ENCODE measurements around the gene RBM12.

The RBM12 gene

DNA sequence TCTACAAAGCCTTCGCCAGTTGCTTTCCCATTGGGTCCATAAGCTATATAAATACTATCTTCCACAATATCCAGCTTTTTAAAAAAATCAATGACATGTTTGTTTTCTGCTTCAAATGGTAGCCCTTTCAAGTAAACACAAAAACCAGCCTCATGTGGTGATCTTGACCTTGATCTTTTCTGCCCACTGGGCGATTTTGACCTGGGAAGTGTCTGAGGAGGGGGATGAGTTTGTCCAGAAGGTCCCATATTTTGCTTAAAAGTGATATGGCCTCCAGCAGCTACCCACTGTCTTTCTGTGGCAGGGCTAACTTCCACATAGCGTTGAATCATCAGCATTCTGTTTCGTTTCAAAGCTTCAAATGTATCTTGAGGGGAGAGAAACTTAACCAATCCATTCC is 10.8 kb downstream of the RBM12 start:
- no peak for DNase-seq (ENCODE audit: low read depth, low spot score)
- H3K36me3 ChIP-seq (ENCODE audit: control insufficient read depth, insufficient read depth, low read length), result peaks cover 19% of the 10 kb centered on the region

GRCh38 chr20:35653430-35653734 is 11.3 kb downstream of the RBM12 start:
- no CpG with 5 or more reads among the region's 3 CpGs for WGBS (ENCODE audit: insufficient coverage, insufficient read length)
- Histone ChIP-seq H3K36me3 (ENCODE audit: control insufficient read depth, insufficient read depth, low read length) (peaks cover 19% of the 10 kb centered on the region), H3K4me3 (ENCODE audit: low read length) (no peak overlapping the region), H3K9me3 (ENCODE audit: control insufficient read depth, insufficient read depth, low read length) (no peaks in the 10 kb centered on the region), H3K27ac (ENCODE audit: low read length) (no peak overlapping the region), H3K4me1 (ENCODE audit: control insufficient read depth, insufficient read depth, low read length) (no peaks in the 10 kb centered on the region), H3K27me3 (ENCODE audit: control insufficient read depth, insufficient read depth, low read length) (no peaks in the 10 kb centered on the region)
- no peak for DNase-seq (ENCODE audit: low read depth, low spot score)

More for the DNA sequence above, 10.8 kb downstream of the RBM12 start:
- Histone ChIP-seq H3K27ac (ENCODE audit: low read length) (no peak overlapping the region), H3K9me3 (ENCODE audit: control insufficient read depth, insufficient read depth, low read length) (no peaks in the 10 kb centered on the region), H3K4me3 (ENCODE audit: low read length) (no peak overlapping the region), H3K27me3 (ENCODE audit: control insufficient read depth, insufficient read depth, low read length) (no peaks in the 10 kb centered on the region), H3K4me1 (ENCODE audit: control insufficient read depth, insufficient read depth, low read length) (no peaks in the 10 kb centered on the region)
- no CpG with 5 or more reads among the region's 4 CpGs for WGBS (ENCODE audit: insufficient coverage, insufficient read length)

GRCh38 chr20:35652641-35653429 is 11.9 kb downstream of the RBM12 start:
- no peak overlapping the region for H3K27ac ChIP-seq (ENCODE audit: low read length)
- no peak for DNase-seq (ENCODE audit: low read depth, low spot score)
- no peaks in the 10 kb centered on the region for H3K9me3 ChIP-seq (ENCODE audit: control insufficient read depth, insufficient read depth, low read length)
- H3K4me3 ChIP-seq (ENCODE audit: low read length), result no peak overlapping the region
- H3K4me1 ChIP-seq (ENCODE audit: control insufficient read depth, insufficient read depth, low read length), result no peaks in the 10 kb centered on the region
- no peaks in the 10 kb centered on the region for H3K27me3 ChIP-seq (ENCODE audit: control insufficient read depth, insufficient read depth, low read length)
- H3K36me3 ChIP-seq (ENCODE audit: control insufficient read depth, insufficient read depth, low read length), result peaks cover 19% of the 10 kb centered on the region
- no CpG with 5 or more reads among the region's 13 CpGs for WGBS (ENCODE audit: insufficient coverage, insufficient read length)

- peaks cover 19% of the 10 kb centered on the region for H3K36me3 ChIP-seq (ENCODE audit: control insufficient read depth, insufficient read depth, low read length)
- no peak for DNase-seq (ENCODE audit: low read depth, low spot score)
Measured at GRCh38 chr20:35651958-35652357, 12.7 kb downstream of the RBM12 start.

GRCh38 chr20:35650632-35651031 is 14.1 kb downstream of the RBM12 start:
- Histone ChIP-seq H3K4me1 (ENCODE audit: control insufficient read depth, insufficient read depth, low read length) (no peaks in the 10 kb centered on the region), H3K36me3 (ENCODE audit: control insufficient read depth, insufficient read depth, low read length) (peaks cover 19% of the 10 kb centered on the region), H3K9me3 (ENCODE audit: control insufficient read depth, insufficient read depth, low read length) (no peaks in the 10 kb centered on the region), H3K4me3 (ENCODE audit: low read length) (no peak overlapping the region), H3K27me3 (ENCODE audit: control insufficient read depth, insufficient read depth, low read length) (no peaks in the 10 kb centered on the region), H3K27ac (ENCODE audit: low read length) (no peak overlapping the region)
- no peak for DNase-seq (ENCODE audit: low read depth, low spot score)
- no CpG with 5 or more reads among the region's 3 CpGs for WGBS (ENCODE audit: insufficient coverage, insufficient read length)

More at GRCh38 chr20:35651958-35652357, 12.7 kb downstream of the RBM12 start:
- Histone ChIP-seq H3K4me1 (ENCODE audit: control insufficient read depth, insufficient read depth, low read length) (no peaks in the 10 kb centered on the region), H3K9me3 (ENCODE audit: control insufficient read depth, insufficient read depth, low read length) (no peaks in the 10 kb centered on the region), H3K4me3 (ENCODE audit: low read length) (no peak overlapping the region), H3K27me3 (ENCODE audit: control insufficient read depth, insufficient read depth, low read length) (no peaks in the 10 kb centered on the region), H3K27ac (ENCODE audit: low read length) (no peak overlapping the region)

DNA sequence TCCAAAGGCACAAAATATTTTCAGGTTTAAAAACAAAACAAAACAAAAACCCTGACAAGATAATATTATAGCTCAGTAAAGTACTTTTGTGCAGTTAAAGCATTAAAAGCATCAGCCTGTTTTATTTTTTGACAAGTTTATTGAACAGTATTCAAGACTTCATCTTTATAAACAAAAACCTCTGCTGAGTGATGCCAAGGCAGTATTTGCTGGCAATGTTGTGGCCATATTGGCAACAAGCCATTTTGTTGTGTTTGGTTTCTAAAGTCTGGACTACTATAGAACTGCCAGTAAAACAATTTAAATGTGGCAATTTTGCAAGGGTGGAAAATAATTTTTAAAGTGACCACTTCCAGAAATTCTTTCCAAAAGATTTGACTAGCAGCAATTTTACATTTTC is 15.9 kb downstream of the RBM12 start:
- DNase-seq (ENCODE audit: low read depth, low spot score), result no peak
- Histone ChIP-seq H3K27me3 (ENCODE audit: control insufficient read depth, insufficient read depth, low read length) (no peaks in the 10 kb centered on the region), H3K9me3 (ENCODE audit: control insufficient read depth, insufficient read depth, low read length) (no peaks in the 10 kb centered on the region), H3K27ac (ENCODE audit: low read length) (no peak overlapping the region), H3K4me1 (ENCODE audit: control insufficient read depth, insufficient read depth, low read length) (no peaks in the 10 kb centered on the region), H3K36me3 (ENCODE audit: control insufficient read depth, insufficient read depth, low read length) (peaks cover 5% of the 10 kb centered on the region; the same call in 1 of the 2 replicates), H3K4me3 (ENCODE audit: low read length) (no peak overlapping the region)

GRCh38 chr20:35644806-35645205 is 19.9 kb downstream of the RBM12 start:
- no peak for DNase-seq (ENCODE audit: low read depth, low spot score)
- no peaks in the 10 kb centered on the region for H3K9me3 ChIP-seq (ENCODE audit: control insufficient read depth, insufficient read depth, low read length)
- no peaks in the 10 kb centered on the region for H3K4me1 ChIP-seq (ENCODE audit: control insufficient read depth, insufficient read depth, low read length)
- no peaks in the 10 kb centered on the region for H3K36me3 ChIP-seq (ENCODE audit: control insufficient read depth, insufficient read depth, low read length)
- no CpG with 5 or more reads among the region's 2 CpGs for WGBS (ENCODE audit: insufficient coverage, insufficient read length)
- H3K27me3 ChIP-seq (ENCODE audit: control insufficient read depth, insufficient read depth, low read length), result no peaks in the 10 kb centered on the region
- H3K4me3 ChIP-seq (ENCODE audit: low read length), result no peak overlapping the region
- H3K27ac ChIP-seq (ENCODE audit: low read length), result no peak overlapping the region

GRCh38 chr20:35643045-35643444 is 21.7 kb downstream of the RBM12 start:
- DNase-seq (ENCODE audit: low read depth, low spot score), result no peak
- no peaks in the 10 kb centered on the region for H3K4me1 ChIP-seq (ENCODE audit: control insufficient read depth, insufficient read depth, low read length)
- no peak overlapping the region for H3K27ac ChIP-seq (ENCODE audit: low read length)
- H3K9me3 ChIP-seq (ENCODE audit: control insufficient read depth, insufficient read depth, low read length), result no peaks in the 10 kb centered on the region
- no CpG with 5 or more reads among the region's 7 CpGs for WGBS (ENCODE audit: insufficient coverage, insufficient read length)
- no peaks in the 10 kb centered on the region for H3K36me3 ChIP-seq (ENCODE audit: control insufficient read depth, insufficient read depth, low read length)
- no peaks in the 10 kb centered on the region for H3K27me3 ChIP-seq (ENCODE audit: control insufficient read depth, insufficient read depth, low read length)
- no peak overlapping the region for H3K4me3 ChIP-seq (ENCODE audit: low read length)

GRCh38 chr20:35641743-35642142 is 23.0 kb downstream of the RBM12 start:
- Histone ChIP-seq H3K4me3 (ENCODE audit: low read length) (no peak overlapping the region), H3K36me3 (ENCODE audit: control insufficient read depth, insufficient read depth, low read length) (no peaks in the 10 kb centered on the region), H3K4me1 (ENCODE audit: control insufficient read depth, insufficient read depth, low read length) (no peaks in the 10 kb centered on the region), H3K27ac (ENCODE audit: low read length) (no peak overlapping the region), H3K9me3 (ENCODE audit: control insufficient read depth, insufficient read depth, low read length) (no peaks in the 10 kb centered on the region), H3K27me3 (ENCODE audit: control insufficient read depth, insufficient read depth, low read length) (no peaks in the 10 kb centered on the region)
- WGBS (ENCODE audit: insufficient coverage, insufficient read length), result no CpG with 5 or more reads among the region's 4 CpGs
- DNase-seq (ENCODE audit: low read depth, low spot score), result no peak

- Histone ChIP-seq H3K9me3 (ENCODE audit: control insufficient read depth, insufficient read depth, low read length) (no peaks in the 10 kb centered on the region), H3K27me3 (ENCODE audit: control insufficient read depth, insufficient read depth, low read length) (no peaks in the 10 kb centered on the region), H3K36me3 (ENCODE audit: control insufficient read depth, insufficient read depth, low read length) (no peaks in the 10 kb centered on the region), H3K4me1 (ENCODE audit: control insufficient read depth, insufficient read depth, low read length) (no peaks in the 10 kb centered on the region), H3K4me3 (ENCODE audit: low read length) (no peak overlapping the region), H3K27ac (ENCODE audit: low read length) (no peak overlapping the region)
- no CpG with 5 or more reads among the region's 3 CpGs for WGBS (ENCODE audit: insufficient coverage, insufficient read length)
- DNase-seq (ENCODE audit: low read depth, low spot score), result no peak
Measured at GRCh38 chr20:35640724-35641123, 24.0 kb downstream of the RBM12 start.

GRCh38 chr20:35638751-35639150 is 25.9 kb downstream of the RBM12 start:
- Histone ChIP-seq H3K27ac (ENCODE audit: low read length) (no peak overlapping the region), H3K4me3 (ENCODE audit: low read length) (no peak overlapping the region), H3K4me1 (ENCODE audit: control insufficient read depth, insufficient read depth, low read length) (no peaks in the 10 kb centered on the region), H3K36me3 (ENCODE audit: control insufficient read depth, insufficient read depth, low read length) (no peaks in the 10 kb centered on the region), H3K27me3 (ENCODE audit: control insufficient read depth, insufficient read depth, low read length) (no peaks in the 10 kb centered on the region), H3K9me3 (ENCODE audit: control insufficient read depth, insufficient read depth, low read length) (no peaks in the 10 kb centered on the region)
- no peak for DNase-seq (ENCODE audit: low read depth, low spot score)
- WGBS (ENCODE audit: insufficient coverage, insufficient read length), result no CpG with 5 or more reads among the region's 2 CpGs

Data from iPS DF 6.9 (cell line).